RWPE2 (cell line): ENCODE results near the gene TMEM259.
A peak's percentile ranks its signal among the peaks of the same experiment; 100 is the strongest.

Experiments
- ATAC-seq: fragments of 200-7000 bp; cut with Tn5 transposase; 3 replicates; pipeline ENCODE4 v1.9.1; 2021; ENCODE audit warnings: low read depth
- DNase-seq: peaks from one replicate; pipeline ENCODE4 v3.0.0-alpha.2; 2020; ENCODE audit warnings: low spot score
- H3K27ac ChIP-seq: fragments of 450-650 bp; 2 replicates; pipeline ENCODE4 v1.5.1; 2017; ENCODE audit warnings: mild to moderate bottlenecking; ENCODE audit not compliant: poor library complexity, severe bottlenecking
- H3K27me3 ChIP-seq: fragments of 250-450 bp; sonication (Bioruptor Pico); 2 replicates; pipeline ENCODE4 v1.5.1; 2021; ENCODE audit warnings: mild to moderate bottlenecking, moderate library complexity; ENCODE audit not compliant: insufficient read depth, poor library complexity, severe bottlenecking
- H3K36me3 ChIP-seq: fragments of 250-450 bp; sonication (Bioruptor Pico); 2 replicates; pipeline ENCODE4 v1.5.1; 2020; ENCODE audit warnings: low read depth, mild to moderate bottlenecking, moderate library complexity
- H3K4me1 ChIP-seq: fragments of 250-450 bp; sonication (Bioruptor Pico); 2 replicates; pipeline ENCODE4 v1.5.1; 2021; ENCODE audit warnings: mild to moderate bottlenecking, moderate library complexity; ENCODE audit not compliant: insufficient read depth, poor library complexity, severe bottlenecking
- H3K4me3 ChIP-seq: fragments of 250-450 bp; sonication (Bioruptor Pico); 2 replicates; pipeline ENCODE4 v1.5.1; 2021; ENCODE audit warnings: mild to moderate bottlenecking, moderate library complexity; ENCODE audit not compliant: severe bottlenecking
- H3K9me3 ChIP-seq: fragments of 250-450 bp; sonication (Bioruptor Pico); 2 replicates; pipeline ENCODE4 v1.5.1; 2021; ENCODE audit warnings: mild to moderate bottlenecking, moderate library complexity; ENCODE audit not compliant: severe bottlenecking
- TF ChIP-seq, protein P1 (sequence below): fragments of 450-650 bp; IDR thresholded peaks from one replicate; pipeline ENCODE4 v1.5.1; 2017; ENCODE audit warnings: mild to moderate bottlenecking, moderate library complexity; ENCODE audit not compliant: poor library complexity, severe bottlenecking

Gene TMEM259

DNA sequence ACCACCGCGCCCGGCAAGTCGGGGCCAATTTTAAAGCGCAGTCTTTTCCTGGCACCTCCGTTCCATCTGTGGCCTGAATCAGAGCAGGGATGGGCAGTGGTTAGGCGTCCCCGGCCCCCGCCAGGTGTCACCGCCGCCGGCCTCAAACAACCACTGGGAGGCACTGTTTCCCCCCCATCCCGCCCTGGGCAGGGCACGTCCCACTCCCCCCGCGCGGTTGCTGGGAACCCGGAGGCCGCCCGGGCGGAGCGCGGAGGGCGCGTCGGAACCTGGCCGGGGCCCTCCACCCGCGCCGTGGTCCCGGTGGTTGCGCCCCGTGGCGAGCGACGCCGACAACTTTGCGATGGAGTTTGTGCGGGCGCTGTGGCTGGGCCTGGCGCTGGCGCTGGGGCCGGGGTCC, 20.8 kb downstream of the TMEM259 start, which contains the start of gene GRIN3B:
TSS of gene GRIN3B (plus strand) at position 325 of the 400 bp plus-strand sequence. CDS start at position 344, 19 bp downstream.
- TF ChIP-seq, protein P1, sequence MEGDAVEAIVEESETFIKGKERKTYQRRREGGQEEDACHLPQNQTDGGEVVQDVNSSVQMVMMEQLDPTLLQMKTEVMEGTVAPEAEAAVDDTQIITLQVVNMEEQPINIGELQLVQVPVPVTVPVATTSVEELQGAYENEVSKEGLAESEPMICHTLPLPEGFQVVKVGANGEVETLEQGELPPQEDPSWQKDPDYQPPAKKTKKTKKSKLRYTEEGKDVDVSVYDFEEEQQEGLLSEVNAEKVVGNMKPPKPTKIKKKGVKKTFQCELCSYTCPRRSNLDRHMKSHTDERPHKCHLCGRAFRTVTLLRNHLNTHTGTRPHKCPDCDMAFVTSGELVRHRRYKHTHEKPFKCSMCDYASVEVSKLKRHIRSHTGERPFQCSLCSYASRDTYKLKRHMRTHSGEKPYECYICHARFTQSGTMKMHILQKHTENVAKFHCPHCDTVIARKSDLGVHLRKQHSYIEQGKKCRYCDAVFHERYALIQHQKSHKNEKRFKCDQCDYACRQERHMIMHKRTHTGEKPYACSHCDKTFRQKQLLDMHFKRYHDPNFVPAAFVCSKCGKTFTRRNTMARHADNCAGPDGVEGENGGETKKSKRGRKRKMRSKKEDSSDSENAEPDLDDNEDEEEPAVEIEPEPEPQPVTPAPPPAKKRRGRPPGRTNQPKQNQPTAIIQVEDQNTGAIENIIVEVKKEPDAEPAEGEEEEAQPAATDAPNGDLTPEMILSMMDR: peak; percentile 44
- Histone ChIP-seq H3K27me3 (peaks cover 44% of the 10 kb centered on the region), H3K36me3 (no peaks in the 10 kb centered on the region), H3K4me1 (no peaks in the 10 kb centered on the region), H3K4me3 (peak within 1 kb of the TSS; percentile 22), H3K9me3 (no peaks in the 10 kb centered on the region), H3K27ac (no peak within 1 kb of the TSS)
- ATAC-seq (peak; percentile 32; the same call in 2 of the 3 replicates), DNase-seq (no peak)

DNA sequence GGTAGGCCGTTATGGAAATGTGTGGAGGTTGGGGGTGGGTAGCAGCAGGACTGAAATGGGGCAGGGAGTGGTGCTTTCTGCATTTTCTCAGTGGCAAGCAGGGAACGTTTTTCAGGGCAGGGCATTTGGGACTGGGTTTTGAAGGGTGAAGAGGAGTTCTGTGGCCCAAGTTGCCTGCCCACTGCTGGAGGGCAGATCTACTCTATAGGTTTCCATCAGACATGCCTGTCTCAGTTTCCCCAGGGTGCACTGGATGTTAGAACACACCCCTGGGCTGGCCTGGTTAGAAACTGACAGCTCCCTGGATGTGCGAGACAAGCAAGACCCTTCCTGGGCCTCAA, 21.6 kb downstream of the TMEM259 start:
- H3K9me3 ChIP-seq: no peaks in the 10 kb centered on the region
- no peak for ATAC-seq
- H3K27ac ChIP-seq: no peak overlapping the region
- DNase-seq: no peak
- TF ChIP-seq, protein P1: no peak
- H3K4me3 ChIP-seq: no peak overlapping the region
- H3K36me3 ChIP-seq: peaks cover 3% of the 10 kb centered on the region
- no peaks in the 10 kb centered on the region for H3K4me1 ChIP-seq
- H3K27me3 ChIP-seq: peaks cover 44% of the 10 kb centered on the region

DNA sequence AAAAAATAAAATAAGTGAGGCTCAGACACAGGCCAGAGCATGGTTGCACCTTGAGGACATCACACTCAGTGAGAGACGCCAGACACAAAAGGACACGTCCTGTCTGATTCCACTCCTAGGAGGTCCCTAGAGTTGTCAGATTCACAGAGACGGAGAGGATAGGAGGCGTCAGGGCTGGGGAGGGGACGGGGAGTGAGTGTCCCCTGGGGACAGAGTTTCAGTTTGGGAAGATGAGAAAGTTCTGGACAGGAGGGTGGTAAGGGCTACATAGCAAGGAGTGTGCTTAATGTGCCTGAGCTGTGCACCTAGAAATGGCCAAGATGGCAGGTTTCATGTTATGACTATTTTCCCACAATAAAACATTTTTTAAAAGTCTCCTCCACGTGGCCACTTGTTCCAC, 22.9 kb downstream of the TMEM259 start:
- no peak for ATAC-seq
- TF ChIP-seq, protein P1: no peak
- H3K4me3 ChIP-seq: no peak overlapping the region
- H3K4me1 ChIP-seq: no peaks in the 10 kb centered on the region
- H3K36me3 ChIP-seq: peaks cover 10% of the 10 kb centered on the region
- no peaks in the 10 kb centered on the region for H3K9me3 ChIP-seq
- H3K27me3 ChIP-seq: peaks cover 44% of the 10 kb centered on the region
- DNase-seq: no peak
- H3K27ac ChIP-seq: no peak overlapping the region

DNA sequence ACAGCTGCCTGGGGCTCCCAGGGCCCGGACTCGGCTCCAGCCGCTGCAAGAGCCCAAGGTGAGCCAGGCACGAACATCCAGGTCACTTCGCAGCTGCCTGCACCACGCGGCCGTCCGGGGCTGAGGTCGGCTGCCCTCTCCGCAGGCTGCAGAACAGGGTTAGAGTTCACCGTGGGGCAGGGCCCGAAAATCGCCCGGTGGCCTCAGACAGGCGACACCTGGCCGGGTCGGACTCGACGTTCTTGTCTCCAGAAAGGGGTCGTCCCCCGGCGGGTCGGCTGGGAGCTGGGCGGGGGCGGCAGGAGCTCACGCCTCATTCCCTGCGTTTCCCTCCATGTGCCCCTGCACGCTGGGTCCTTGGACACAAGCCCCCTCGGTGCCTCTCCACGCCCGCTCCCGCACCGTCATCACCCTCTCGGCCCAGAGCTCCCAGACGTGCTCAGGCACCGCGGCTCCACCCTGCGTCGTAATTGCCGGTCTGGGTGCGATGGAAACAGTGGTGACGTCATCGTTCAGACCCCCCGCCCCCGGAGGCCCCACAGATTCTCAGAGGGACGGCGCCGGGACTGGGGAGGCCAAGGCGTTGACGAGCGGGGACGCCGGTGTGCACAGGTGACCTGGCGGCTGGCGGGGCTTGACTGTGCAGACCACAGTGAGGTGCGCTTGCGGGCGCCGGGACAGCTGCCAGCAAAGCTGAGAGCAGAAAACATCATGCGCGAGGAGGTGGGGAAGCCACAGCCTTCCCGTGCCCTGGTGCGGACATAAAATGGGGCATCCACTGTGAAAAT, 24.7 kb downstream of the TMEM259 start:
- Histone ChIP-seq H3K9me3 (no peaks in the 10 kb centered on the region), H3K4me1 (no peaks in the 10 kb centered on the region), H3K27me3 (peaks cover 40% of the 10 kb centered on the region), H3K27ac (no peak overlapping the region), H3K4me3 (no peak overlapping the region), H3K36me3 (peaks cover 17% of the 10 kb centered on the region)
- DNase-seq (no peak), ATAC-seq (peak; percentile 48)
- TF ChIP-seq, protein P1: no peak
